DOHH2 (cell line): ENCODE measurements around the gene OCA2.

ENCODE experiments used
- H3F3A ChIP-seq: fragments of 200-600 bp; sonication (generic), shearing (Covaris generic); 2 replicates; pipeline ENCODE4 v1.6.0; 2016; ENCODE audit warnings: antibody characterized with exemption, mild to moderate bottlenecking; ENCODE audit not compliant: control insufficient read depth, insufficient read depth
- H3K27ac ChIP-seq: fragments of 200-600 bp; sonication (generic); 2 replicates; pipeline ENCODE4 v1.5.1; 2014; ENCODE audit warnings: low read depth, mild to moderate bottlenecking, low read length, moderate library complexity
- H3K27me3 ChIP-seq: fragments of 200-600 bp; sonication (generic); 2 replicates; pipeline ENCODE4 v1.6.1; 2014; ENCODE audit warnings: mild to moderate bottlenecking, low read length, mixed read lengths; ENCODE audit not compliant: control insufficient read depth
- H3K36me3 ChIP-seq: fragments of 200-600 bp; sonication (generic); 2 replicates; pipeline ENCODE4 v1.6.1; 2014; ENCODE audit warnings: mild to moderate bottlenecking, low read length, moderate library complexity, mixed read lengths; ENCODE audit not compliant: control insufficient read depth
- H3K4me1 ChIP-seq: fragments of 200-600 bp; sonication (generic); 2 replicates; pipeline ENCODE4 v1.6.1; 2014; ENCODE audit warnings: mild to moderate bottlenecking, low read length, mixed read lengths; ENCODE audit not compliant: control insufficient read depth
- H3K4me2 ChIP-seq: fragments of 200-600 bp; sonication (generic); 2 replicates; pipeline ENCODE4 v1.6.0; 2014; ENCODE audit warnings: mild to moderate bottlenecking, low read length, moderate library complexity
- H3K4me3 ChIP-seq: fragments of 200-600 bp; sonication (generic); 2 replicates; pipeline ENCODE4 v1.5.1; 2014; ENCODE audit warnings: mild to moderate bottlenecking, low read length, mixed read lengths
- H3K79me2 ChIP-seq: fragments of 200-600 bp; sonication (generic); 2 replicates; pipeline ENCODE4 v1.6.1; 2014; ENCODE audit warnings: mild to moderate bottlenecking, low read length, mixed read lengths; ENCODE audit not compliant: control insufficient read depth
- H3K9me2 ChIP-seq: fragments of 200-600 bp; sonication (generic); replicated peaks from 2 replicates; pipeline ENCODE4 v1.6.1; 2014; ENCODE audit warnings: mild to moderate bottlenecking, low read length, mixed read lengths; ENCODE audit not compliant: control insufficient read depth
- H3K9me3 ChIP-seq: fragments of 200-600 bp; sonication (generic); 2 replicates; pipeline ENCODE4 v1.6.1; 2014; ENCODE audit warnings: antibody characterized with exemption, low read length, mixed read lengths; ENCODE audit not compliant: control insufficient read depth, insufficient read depth
- H4K20me1 ChIP-seq: fragments of 200-600 bp; sonication (generic); 2 replicates; pipeline ENCODE4 v1.6.0; 2014; ENCODE audit warnings: low read depth, mild to moderate bottlenecking, antibody characterized with exemption, low read length, moderate library complexity; ENCODE audit not compliant: control insufficient read depth, insufficient read depth
- EZH2phosphoT487 ChIP-seq: fragments of 200-600 bp; sonication (generic); IDR thresholded peaks from 2 replicates; pipeline ENCODE4 v1.6.1; 2017; ENCODE audit warnings: borderline replicate concordance, mild to moderate bottlenecking, antibody characterized with exemption, low read length, moderate library complexity, mixed read lengths
- TF ChIP-seq, protein P1 (sequence below): fragments of 200-600 bp; sonication (generic); IDR thresholded peaks from one replicate; pipeline ENCODE4 v1.5.1; 2014; ENCODE audit warnings: antibody characterized with exemption, mild to moderate bottlenecking, low read depth, low read length; ENCODE audit not compliant: poor library complexity, severe bottlenecking

Gene OCA2

GRCh38 chr15:27871078-27871901 is 227.8 kb downstream of the OCA2 start:
- Histone ChIP-seq H4K20me1 (no peaks in the 10 kb centered on the region), H3K79me2 (no peaks in the 10 kb centered on the region), H3F3A (no peaks in the 10 kb centered on the region), H3K4me1 (no peaks in the 10 kb centered on the region), H3K9me3 (peaks cover 5% of the 10 kb centered on the region; the same call in 1 of the 2 replicates), H3K4me3 (no peak overlapping the region), H3K9me2 (no peaks in the 10 kb centered on the region), H3K36me3 (no peaks in the 10 kb centered on the region), H3K27ac (no peak overlapping the region), H3K4me2 (no peak overlapping the region), H3K27me3 (no peaks in the 10 kb centered on the region)
- TF ChIP-seq EZH2phosphoT487: no peak

- no peak overlapping the region for H3K27ac ChIP-seq
- no peaks in the 10 kb centered on the region for H3K79me2 ChIP-seq
- H3K9me2 ChIP-seq: no peaks in the 10 kb centered on the region
- TF ChIP-seq, protein P1, sequence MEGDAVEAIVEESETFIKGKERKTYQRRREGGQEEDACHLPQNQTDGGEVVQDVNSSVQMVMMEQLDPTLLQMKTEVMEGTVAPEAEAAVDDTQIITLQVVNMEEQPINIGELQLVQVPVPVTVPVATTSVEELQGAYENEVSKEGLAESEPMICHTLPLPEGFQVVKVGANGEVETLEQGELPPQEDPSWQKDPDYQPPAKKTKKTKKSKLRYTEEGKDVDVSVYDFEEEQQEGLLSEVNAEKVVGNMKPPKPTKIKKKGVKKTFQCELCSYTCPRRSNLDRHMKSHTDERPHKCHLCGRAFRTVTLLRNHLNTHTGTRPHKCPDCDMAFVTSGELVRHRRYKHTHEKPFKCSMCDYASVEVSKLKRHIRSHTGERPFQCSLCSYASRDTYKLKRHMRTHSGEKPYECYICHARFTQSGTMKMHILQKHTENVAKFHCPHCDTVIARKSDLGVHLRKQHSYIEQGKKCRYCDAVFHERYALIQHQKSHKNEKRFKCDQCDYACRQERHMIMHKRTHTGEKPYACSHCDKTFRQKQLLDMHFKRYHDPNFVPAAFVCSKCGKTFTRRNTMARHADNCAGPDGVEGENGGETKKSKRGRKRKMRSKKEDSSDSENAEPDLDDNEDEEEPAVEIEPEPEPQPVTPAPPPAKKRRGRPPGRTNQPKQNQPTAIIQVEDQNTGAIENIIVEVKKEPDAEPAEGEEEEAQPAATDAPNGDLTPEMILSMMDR: no peak
- no peak for TF ChIP-seq EZH2phosphoT487
- peaks cover 5% of the 10 kb centered on the region; the same call in 1 of the 2 replicates for H3K9me3 ChIP-seq
- no peak overlapping the region for H3K4me2 ChIP-seq
- H3K4me3 ChIP-seq: no peak overlapping the region
- no peaks in the 10 kb centered on the region for H3K4me1 ChIP-seq
- H3K27me3 ChIP-seq: no peaks in the 10 kb centered on the region
- no peaks in the 10 kb centered on the region for H3K36me3 ChIP-seq
- no peaks in the 10 kb centered on the region for H4K20me1 ChIP-seq
- no peaks in the 10 kb centered on the region for H3F3A ChIP-seq
Measured at GRCh38 chr15:27870320-27870719, 228.8 kb downstream of the OCA2 start.

GRCh38 chr15:27869697-27870281 is 229.3 kb downstream of the OCA2 start:
- H3K79me2 ChIP-seq: no peaks in the 10 kb centered on the region
- no peak overlapping the region for H3K4me2 ChIP-seq
- H4K20me1 ChIP-seq: no peaks in the 10 kb centered on the region
- no peak overlapping the region for H3K4me3 ChIP-seq
- TF ChIP-seq, protein P1: no peak
- TF ChIP-seq EZH2phosphoT487: no peak
- no peaks in the 10 kb centered on the region for H3F3A ChIP-seq
- no peaks in the 10 kb centered on the region for H3K27me3 ChIP-seq
- no peaks in the 10 kb centered on the region for H3K36me3 ChIP-seq
- no peak overlapping the region for H3K27ac ChIP-seq
- no peaks in the 10 kb centered on the region for H3K4me1 ChIP-seq
- no peaks in the 10 kb centered on the region for H3K9me2 ChIP-seq
- H3K9me3 ChIP-seq: peaks cover 5% of the 10 kb centered on the region; the same call in 1 of the 2 replicates
